IPS-20b (cell line): ENCODE results near the gene ARHGAP15.

Experiments
- H3K27ac ChIP-seq: one replicate; pipeline ENCODE4 v1.5.1; 2013; ENCODE audit warnings: low read length
- H3K27me3 ChIP-seq: 2 replicates; pipeline ENCODE4 v1.6.1; 2013; ENCODE audit warnings: mild to moderate bottlenecking, low read length, inconsistent platforms; ENCODE audit not compliant: insufficient read depth
- H3K36me3 ChIP-seq: 2 replicates; pipeline ENCODE4 v1.6.1; 2013; ENCODE audit warnings: low read depth, mild to moderate bottlenecking, inconsistent platforms, low read length, moderate library complexity; ENCODE audit not compliant: insufficient read depth
- H3K4me1 ChIP-seq: 2 replicates; pipeline ENCODE4 v1.6.1; 2013; ENCODE audit warnings: mild to moderate bottlenecking, control low read depth, inconsistent platforms, low read length, moderate library complexity; ENCODE audit not compliant: insufficient read depth
- H3K4me3 ChIP-seq: 2 replicates; pipeline ENCODE4 v1.5.1; 2013; ENCODE audit warnings: mild to moderate bottlenecking, low read length, inconsistent platforms
- H3K9ac ChIP-seq: 2 replicates; pipeline ENCODE4 v1.6.1; 2013; ENCODE audit warnings: low read depth, mild to moderate bottlenecking, inconsistent platforms, low read length, moderate library complexity
- H3K9me3 ChIP-seq: 2 replicates; pipeline ENCODE4 v1.6.1; 2013; ENCODE audit warnings: mild to moderate bottlenecking, low read depth, low read length, inconsistent platforms; ENCODE audit not compliant: insufficient read depth

The ARHGAP15 gene

GRCh38 chr2:143560724-143561123 is 431.5 kb downstream of the ARHGAP15 start:
- Histone ChIP-seq H3K27ac (no peak overlapping the region), H3K36me3 (no peaks in the 10 kb centered on the region), H3K4me3 (no peak overlapping the region), H3K9me3 (no peaks in the 10 kb centered on the region), H3K9ac (no peak overlapping the region), H3K27me3 (no peaks in the 10 kb centered on the region), H3K4me1 (no peaks in the 10 kb centered on the region)

DNA sequence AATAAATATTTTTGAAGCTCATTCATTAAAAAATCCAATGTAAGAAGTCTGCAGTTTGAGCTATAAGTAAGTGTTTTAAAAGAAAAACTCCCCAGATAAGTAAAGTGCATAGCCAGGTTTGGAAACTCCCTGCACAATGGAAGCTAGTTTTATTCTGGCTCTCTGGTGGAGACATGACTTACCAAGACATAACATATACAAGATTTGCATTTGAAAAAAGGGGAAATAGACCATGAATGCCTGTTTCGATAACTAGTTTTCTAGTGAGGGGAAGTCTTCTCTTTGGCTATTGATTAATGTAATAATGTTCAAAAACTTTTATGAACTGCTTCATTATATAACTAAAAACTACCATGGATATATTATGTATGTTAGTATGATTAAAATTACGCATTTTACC is 435.2 kb downstream of the ARHGAP15 start:
- Histone ChIP-seq H3K27ac (no peak overlapping the region), H3K4me3 (no peak overlapping the region), H3K27me3 (no peaks in the 10 kb centered on the region), H3K36me3 (no peaks in the 10 kb centered on the region), H3K4me1 (no peaks in the 10 kb centered on the region), H3K9me3 (no peaks in the 10 kb centered on the region), H3K9ac (no peak overlapping the region)

GRCh38 chr2:143571747-143572146 is 442.5 kb downstream of the ARHGAP15 start:
- H3K9me3 ChIP-seq: no peaks in the 10 kb centered on the region
- no peaks in the 10 kb centered on the region for H3K36me3 ChIP-seq
- no peaks in the 10 kb centered on the region for H3K27me3 ChIP-seq
- H3K4me1 ChIP-seq: no peaks in the 10 kb centered on the region; the same call in 1 of the 2 replicates
- no peak overlapping the region for H3K9ac ChIP-seq
- H3K4me3 ChIP-seq: no peak overlapping the region
- no peak overlapping the region for H3K27ac ChIP-seq

- H3K4me3 ChIP-seq: no peak overlapping the region
- H3K4me1 ChIP-seq: peaks cover 3% of the 10 kb centered on the region; the same call in 1 of the 2 replicates
- no peak overlapping the region for H3K27ac ChIP-seq
- H3K27me3 ChIP-seq: no peaks in the 10 kb centered on the region
- H3K36me3 ChIP-seq: no peaks in the 10 kb centered on the region
- no peaks in the 10 kb centered on the region for H3K9me3 ChIP-seq
- H3K9ac ChIP-seq: no peak overlapping the region
Measured at GRCh38 chr2:143572421-143572820, 443.2 kb downstream of the ARHGAP15 start.

- H3K4me1 ChIP-seq: peaks cover 3% of the 10 kb centered on the region; the same call in 1 of the 2 replicates
- H3K27me3 ChIP-seq: no peaks in the 10 kb centered on the region
- H3K27ac ChIP-seq: no peak overlapping the region
- H3K9ac ChIP-seq: no peak overlapping the region
- H3K9me3 ChIP-seq: no peaks in the 10 kb centered on the region
- H3K4me3 ChIP-seq: no peak overlapping the region
- no peaks in the 10 kb centered on the region for H3K36me3 ChIP-seq
Measured at GRCh38 chr2:143574069-143574468, 444.9 kb downstream of the ARHGAP15 start.

GRCh38 chr2:143575340-143575739 is 446.1 kb downstream of the ARHGAP15 start:
- H3K9ac ChIP-seq: no peak overlapping the region
- H3K4me1 ChIP-seq: peaks cover 3% of the 10 kb centered on the region; the same call in 1 of the 2 replicates
- H3K4me3 ChIP-seq: no peak overlapping the region
- H3K36me3 ChIP-seq: no peaks in the 10 kb centered on the region
- no peaks in the 10 kb centered on the region for H3K27me3 ChIP-seq
- H3K27ac ChIP-seq: no peak overlapping the region
- no peaks in the 10 kb centered on the region for H3K9me3 ChIP-seq

DNA sequence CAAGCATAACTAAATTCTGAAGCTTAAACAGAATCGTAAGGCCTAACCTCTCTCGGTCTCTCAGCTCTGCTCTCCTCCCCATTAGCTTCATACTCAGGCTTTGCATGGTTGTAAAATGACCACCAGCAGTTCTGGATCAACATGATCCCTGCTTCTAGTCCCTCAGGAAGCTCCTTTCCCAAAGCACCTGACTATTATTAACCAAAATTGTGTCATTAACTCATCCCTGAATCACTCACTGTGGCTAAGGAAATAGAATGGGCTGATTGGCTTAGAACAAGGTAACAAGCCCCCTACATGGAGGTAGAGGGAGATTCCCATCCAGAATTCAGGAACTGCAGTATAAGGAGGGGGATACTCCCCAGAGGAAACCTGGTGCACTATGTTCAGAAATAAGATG is 448.3 kb downstream of the ARHGAP15 start:
- no peaks in the 10 kb centered on the region for H3K27me3 ChIP-seq
- peaks cover 3% of the 10 kb centered on the region; the same call in 1 of the 2 replicates for H3K4me1 ChIP-seq
- no peak overlapping the region for H3K4me3 ChIP-seq
- no peak overlapping the region for H3K27ac ChIP-seq
- H3K9ac ChIP-seq: no peak overlapping the region
- H3K36me3 ChIP-seq: no peaks in the 10 kb centered on the region
- no peaks in the 10 kb centered on the region for H3K9me3 ChIP-seq

DNA sequence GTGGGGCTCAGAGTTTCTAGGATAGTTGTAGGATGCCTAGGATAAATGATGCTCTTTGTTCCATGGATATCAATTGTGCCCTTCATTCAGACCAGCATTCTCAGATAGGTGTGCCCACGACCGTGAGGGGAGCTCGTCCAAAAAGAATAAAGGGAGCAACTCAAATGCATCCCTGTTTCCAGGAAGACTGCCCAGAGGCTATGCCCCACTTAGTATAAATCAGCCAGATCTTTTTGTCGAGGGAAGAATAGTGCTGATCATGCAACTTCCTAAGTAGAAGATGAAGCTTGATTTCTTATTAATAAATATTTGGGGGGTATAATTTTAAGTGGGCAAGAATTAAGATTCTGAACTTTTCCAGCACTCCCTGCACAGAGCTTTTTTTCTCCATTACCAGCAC is 450.2 kb downstream of the ARHGAP15 start:
- Histone ChIP-seq H3K36me3 (no peaks in the 10 kb centered on the region), H3K9me3 (no peaks in the 10 kb centered on the region), H3K4me1 (peaks cover 3% of the 10 kb centered on the region; the same call in 1 of the 2 replicates), H3K4me3 (no peak overlapping the region), H3K27ac (no peak overlapping the region), H3K27me3 (no peaks in the 10 kb centered on the region), H3K9ac (no peak overlapping the region)

- no peaks in the 10 kb centered on the region for H3K27me3 ChIP-seq
- H3K4me1 ChIP-seq: peaks cover 3% of the 10 kb centered on the region; the same call in 1 of the 2 replicates
- H3K9ac ChIP-seq: no peak overlapping the region
- H3K9me3 ChIP-seq: no peaks in the 10 kb centered on the region
- H3K4me3 ChIP-seq: no peak overlapping the region
- no peak overlapping the region for H3K27ac ChIP-seq
- H3K36me3 ChIP-seq: no peaks in the 10 kb centered on the region
Measured at GRCh38 chr2:143581134-143581533, 451.9 kb downstream of the ARHGAP15 start.

- H3K27ac ChIP-seq: no peak overlapping the region
- peaks cover under 1% of the 10 kb centered on the region; the same call in 1 of the 2 replicates for H3K4me1 ChIP-seq
- H3K9ac ChIP-seq: no peak overlapping the region
- no peaks in the 10 kb centered on the region for H3K36me3 ChIP-seq
- no peak overlapping the region for H3K4me3 ChIP-seq
- H3K9me3 ChIP-seq: no peaks in the 10 kb centered on the region
- no peaks in the 10 kb centered on the region for H3K27me3 ChIP-seq
Measured at GRCh38 chr2:143582046-143582747, 453.0 kb downstream of the ARHGAP15 start.

DNA sequence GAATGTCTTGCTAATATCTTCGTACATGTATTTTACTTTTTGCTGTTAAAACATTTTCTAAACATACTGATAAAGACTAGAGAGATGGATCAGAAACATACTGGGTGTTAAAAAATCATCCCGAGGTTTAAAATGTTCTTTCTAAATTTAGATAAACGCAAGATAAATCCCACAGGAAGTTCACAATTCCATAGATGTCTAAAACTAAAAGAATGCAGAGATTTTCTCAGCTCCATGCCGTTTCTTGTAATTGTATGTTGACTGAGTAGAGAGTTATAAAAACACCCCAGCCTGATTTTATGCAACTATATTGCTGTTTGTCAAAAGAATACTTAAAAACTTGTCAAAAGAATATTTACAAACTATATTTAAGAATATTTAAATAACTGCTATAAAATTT is 455.7 kb downstream of the ARHGAP15 start:
- Histone ChIP-seq H3K27ac (no peak overlapping the region), H3K36me3 (no peaks in the 10 kb centered on the region), H3K9me3 (no peaks in the 10 kb centered on the region), H3K4me1 (no peaks in the 10 kb centered on the region), H3K9ac (no peak overlapping the region), H3K27me3 (no peaks in the 10 kb centered on the region), H3K4me3 (no peak overlapping the region)

GRCh38 chr2:143586119-143586518 is 456.9 kb downstream of the ARHGAP15 start:
- Histone ChIP-seq H3K27ac (no peak overlapping the region), H3K4me3 (no peak overlapping the region), H3K27me3 (no peaks in the 10 kb centered on the region), H3K9me3 (no peaks in the 10 kb centered on the region), H3K9ac (no peak overlapping the region), H3K4me1 (no peaks in the 10 kb centered on the region), H3K36me3 (no peaks in the 10 kb centered on the region)
